CD4-positive, alpha-beta T cell treated with Interleukin-17A for 4 hours (primary cell): Measurements from ENCODE around the gene WIPF1.

Experiments
- DNase-seq: peaks from one replicate; pipeline ENCODE4 v3.0.0-alpha.2; 2020; ENCODE audit warnings: mixed read lengths

WIPF1 gene

GRCh38 chr2:174535083-174535482 is 62.5 kb downstream of the WIPF1 start:
- no peak for DNase-seq

DNA sequence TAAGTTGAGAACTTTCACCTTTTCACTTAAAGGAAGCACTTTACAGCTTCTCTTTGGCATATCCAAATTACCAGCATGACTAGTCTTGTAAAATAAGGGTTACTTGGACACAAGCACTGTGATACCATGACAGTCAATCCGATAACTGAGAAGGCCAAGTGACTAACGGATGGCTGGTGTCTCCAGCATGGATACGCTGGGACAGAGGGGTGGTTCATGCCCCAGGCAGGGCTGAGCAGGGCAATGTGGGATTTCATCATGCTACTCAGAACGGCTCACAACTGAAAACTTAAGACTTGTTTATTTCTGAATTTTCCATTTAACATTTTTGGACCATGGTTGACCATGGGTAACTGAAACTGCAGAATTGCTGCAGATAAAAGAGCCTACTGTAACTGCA is 67.7 kb downstream of the WIPF1 start:
- no peak for DNase-seq

DNA sequence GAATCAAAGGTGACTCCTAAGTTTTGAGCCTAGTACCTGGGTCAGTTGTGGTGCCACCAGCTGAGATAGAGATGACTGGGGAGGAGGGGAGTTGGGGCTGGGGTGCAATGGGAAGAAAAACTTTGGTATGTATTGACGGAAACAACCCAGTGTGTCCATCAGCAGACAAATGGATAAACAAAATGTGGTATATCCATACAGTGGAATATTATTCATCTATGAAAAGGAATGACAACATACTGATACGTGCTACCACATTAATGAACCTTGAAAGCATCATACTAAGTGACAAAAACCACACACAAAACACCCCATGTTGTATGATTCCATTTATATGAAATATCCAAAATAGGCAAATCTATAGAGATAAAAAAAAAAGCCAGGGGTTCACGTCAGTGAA is 69.6 kb downstream of the WIPF1 start:
- no peak for DNase-seq

- no peak for DNase-seq
These were observed 70.4 kb downstream of the WIPF1 start for GRCh38 chr2:174527101-174527721.

- DNase-seq = no peak
These were observed 73.1 kb downstream of the WIPF1 start for GRCh38 chr2:174524527-174524926.

DNA sequence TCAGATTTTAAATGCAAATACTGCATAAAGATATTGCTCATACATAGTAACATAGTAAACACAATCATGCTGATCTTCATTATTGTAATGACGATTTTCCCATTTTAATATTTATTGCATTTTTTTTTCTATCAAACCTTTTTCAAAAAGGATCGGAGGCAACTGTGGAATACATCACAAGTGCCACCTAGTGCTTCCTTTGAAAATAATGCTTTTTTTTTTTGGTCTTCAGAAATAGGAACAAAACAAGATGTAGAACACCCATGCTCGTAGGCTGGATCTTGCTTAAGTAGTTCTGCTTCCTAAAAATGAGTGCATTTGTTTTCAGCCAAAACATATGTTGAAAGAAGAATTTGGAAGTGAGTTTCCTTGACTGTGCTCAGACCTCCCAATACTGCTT is 75.1 kb downstream of the WIPF1 start:
- DNase-seq = no peak

DNA sequence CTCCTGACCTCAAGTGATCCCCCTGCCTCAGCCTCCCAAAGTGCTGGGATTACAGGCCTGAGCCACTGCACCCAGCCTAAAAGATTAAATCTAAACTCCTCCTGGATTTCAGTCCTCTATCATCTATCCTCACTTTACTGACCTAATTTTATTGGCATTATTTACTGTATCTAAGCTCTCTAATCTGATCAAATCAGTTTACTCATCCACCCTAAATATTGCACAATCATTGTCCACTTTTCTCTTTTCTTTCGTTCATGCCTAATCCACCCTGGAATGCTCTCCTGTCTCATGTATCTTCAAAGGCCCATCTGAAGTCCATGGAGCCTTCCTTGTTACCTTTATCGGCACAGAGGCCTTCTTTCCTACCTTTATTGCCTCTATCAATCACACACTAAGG is 79.2 kb downstream of the WIPF1 start:
- no peak for DNase-seq

- no peak for DNase-seq
These were observed 80.9 kb downstream of the WIPF1 start for GRCh38 chr2:174516501-174517378.

DNA sequence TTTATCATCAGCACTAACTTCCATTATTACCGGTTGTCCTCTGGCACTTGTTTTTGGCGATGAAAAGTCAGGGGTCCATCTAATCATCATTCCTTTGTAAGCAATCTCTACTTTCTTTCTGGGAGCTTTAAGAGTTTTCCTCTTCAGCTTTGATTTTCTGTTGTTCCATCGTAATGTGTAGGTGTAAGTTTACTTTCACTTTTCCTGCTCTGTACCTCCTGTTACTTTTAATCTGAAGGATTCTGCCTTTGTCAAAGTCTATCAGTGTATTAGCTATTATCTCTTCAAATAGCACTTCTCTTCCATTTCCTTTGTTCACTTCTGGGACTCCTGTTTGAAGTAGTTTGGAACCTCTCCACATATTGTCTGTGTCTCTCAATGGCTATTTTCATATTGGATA is 85.3 kb downstream of the WIPF1 start:
- DNase-seq = no peak

DNA sequence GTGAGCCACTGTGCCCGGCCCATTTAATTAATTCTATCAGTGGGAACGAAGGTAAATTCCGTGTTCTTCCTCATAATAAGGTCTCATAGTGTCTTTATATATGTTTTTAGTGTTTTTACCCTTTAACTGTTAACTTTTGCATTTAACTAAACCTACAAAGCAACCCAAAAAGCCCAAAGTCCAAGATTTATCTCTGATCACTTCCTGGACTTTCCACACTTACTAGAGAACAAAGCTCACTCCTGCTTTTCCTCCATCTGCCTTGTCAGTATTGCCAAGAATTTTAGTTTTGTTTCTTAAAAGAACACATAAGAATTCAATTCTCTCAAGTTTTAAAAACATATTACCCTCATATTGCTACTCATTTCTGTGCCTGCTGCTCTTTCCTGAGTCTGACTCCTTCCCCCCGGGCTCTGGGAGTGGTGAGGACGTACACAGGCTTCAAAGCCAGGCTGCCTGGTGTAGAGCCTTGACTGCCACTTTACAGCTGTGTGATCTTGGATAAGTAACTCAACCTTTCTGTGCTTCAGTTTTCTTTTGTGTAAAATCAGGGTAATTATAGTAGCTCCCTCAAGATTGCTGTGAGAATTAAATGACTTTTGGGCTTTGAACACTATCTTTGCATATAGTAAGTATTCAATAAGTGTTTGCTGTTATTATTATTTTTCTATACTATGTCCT is 85.9 kb downstream of the WIPF1 start:
- DNase-seq = no peak

DNA sequence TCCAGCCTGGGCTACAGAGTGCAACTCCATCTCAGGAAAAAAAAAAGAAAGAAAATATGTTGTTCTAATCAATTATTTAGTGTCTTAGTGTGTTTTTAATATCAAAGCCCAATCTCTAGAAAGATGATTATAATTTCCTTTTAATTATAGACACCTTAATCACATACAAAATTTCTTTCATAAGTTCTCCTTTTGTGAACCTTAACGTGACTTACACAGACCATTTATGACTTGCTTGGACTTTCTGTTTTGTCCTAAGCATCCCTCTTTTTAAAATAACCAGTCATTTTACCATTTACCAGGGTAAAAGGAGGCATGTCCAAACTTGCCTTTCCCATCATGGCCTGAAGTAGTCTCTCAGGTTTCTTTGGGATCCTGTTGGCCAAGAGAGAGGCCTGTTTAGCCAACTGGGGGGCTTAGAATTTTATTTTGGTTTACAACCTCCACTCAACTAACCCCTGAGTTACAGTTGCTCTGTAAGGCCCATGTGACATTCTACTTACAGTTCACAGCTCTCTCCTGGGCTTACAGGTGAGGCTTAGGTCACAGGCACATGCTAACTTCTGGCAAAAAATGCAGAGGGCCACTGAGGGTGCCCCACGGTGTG is 86.9 kb downstream of the WIPF1 start:
- no peak for DNase-seq
